Measurements from ENCODE around the gene NF1.
"Not testable (repeated sequence)": the region's sequence is repeated elsewhere in the genome, so short reads cannot be mapped to it uniquely, and the experiment has no call there.

NF1 gene

GRCh38 chr17:31156326-31156725 is 61.5 kb downstream of the NF1 start:
- H3K79me2 ChIP-seq (ENCODE audit: insufficient read depth, low read length), result no peaks in the 10 kb centered on the region
- TF ChIP-seq EZH2 (IDR thresholded peaks at IDR 0.05; ENCODE audit: borderline replicate concordance, low read length) (no peak), CTCF (IDR thresholded peaks at IDR 0.05; ENCODE audit: low read length) (no peak)
- no peak overlapping the region for H3K9ac ChIP-seq (ENCODE audit: low read length)
- H3K9me3 ChIP-seq (ENCODE audit: low read length), result no peaks in the 10 kb centered on the region
- H3F3A ChIP-seq (ENCODE audit: insufficient read depth, low read length), result no peaks in the 10 kb centered on the region
- H3K36me3 ChIP-seq (ENCODE audit: insufficient read depth, low read length), result peaks cover 9% of the 10 kb centered on the region; the same call in 1 of the 2 replicates
- H3K4me3 ChIP-seq (ENCODE audit: low read depth, low read length, poor library complexity, severe bottlenecking), result no peak overlapping the region
- no peak overlapping the region for H3K4me2 ChIP-seq (ENCODE audit: low read length)
- H2AFZ ChIP-seq (ENCODE audit: low read length), result no peak overlapping the region
- H3K4me1 ChIP-seq (ENCODE audit: insufficient read depth, low read length, severe bottlenecking), result peaks cover 4% of the 10 kb centered on the region
- no peaks in the 10 kb centered on the region for H3K27me3 ChIP-seq (ENCODE audit: insufficient read depth, low read length)
- H3K27ac ChIP-seq (ENCODE audit: low read depth, low read length, poor library complexity, severe bottlenecking), result no peak overlapping the region
- H3K9me2 ChIP-seq (ENCODE audit: low read depth, low read length), result no peaks in the 10 kb centered on the region
- H4K20me1 ChIP-seq (ENCODE audit: insufficient read depth, low read length), result no peaks in the 10 kb centered on the region

GRCh38 chr17:31156864-31157263 is 62.1 kb downstream of the NF1 start:
- H3K9me3 ChIP-seq (ENCODE audit: low read length); H3K27me3 ChIP-seq (ENCODE audit: insufficient read depth, low read length); H2AFZ ChIP-seq (ENCODE audit: low read length); H3K79me2 ChIP-seq (ENCODE audit: insufficient read depth, low read length); H3K9ac ChIP-seq (ENCODE audit: low read length); H3K36me3 ChIP-seq (ENCODE audit: insufficient read depth, low read length); H3K27ac ChIP-seq (ENCODE audit: low read depth, low read length, poor library complexity, severe bottlenecking); H3K4me3 ChIP-seq (ENCODE audit: low read depth, low read length, poor library complexity, severe bottlenecking); H3K4me1 ChIP-seq (ENCODE audit: insufficient read depth, low read length, severe bottlenecking); H3K9me2 ChIP-seq (ENCODE audit: low read depth, low read length); H3K4me2 ChIP-seq (ENCODE audit: low read length); H4K20me1 ChIP-seq (ENCODE audit: insufficient read depth, low read length); H3F3A ChIP-seq (ENCODE audit: insufficient read depth, low read length): not testable (repeated sequence)

GRCh38 chr17:31158746-31159377 is 64.1 kb downstream of the NF1 start:
- H3K9me3 ChIP-seq (ENCODE audit: low read length), result no peaks in the 10 kb centered on the region
- no peak for TF ChIP-seq EZH2 (IDR thresholded peaks at IDR 0.05; ENCODE audit: borderline replicate concordance, low read length)
- TF ChIP-seq CTCF (IDR thresholded peaks at IDR 0.05; ENCODE audit: low read length), result no peak
- no peak overlapping the region for H3K27ac ChIP-seq (ENCODE audit: low read depth, low read length, poor library complexity, severe bottlenecking)
- no peaks in the 10 kb centered on the region for H4K20me1 ChIP-seq (ENCODE audit: insufficient read depth, low read length)
- peaks cover 4% of the 10 kb centered on the region for H3K4me1 ChIP-seq (ENCODE audit: insufficient read depth, low read length, severe bottlenecking)
- H2AFZ ChIP-seq (ENCODE audit: low read length), result no peak overlapping the region
- H3K4me2 ChIP-seq (ENCODE audit: low read length), result no peak overlapping the region
- no peaks in the 10 kb centered on the region for H3F3A ChIP-seq (ENCODE audit: insufficient read depth, low read length)
- no peaks in the 10 kb centered on the region for H3K79me2 ChIP-seq (ENCODE audit: insufficient read depth, low read length)
- H3K4me3 ChIP-seq (ENCODE audit: low read depth, low read length, poor library complexity, severe bottlenecking), result no peak overlapping the region
- no peaks in the 10 kb centered on the region for H3K9me2 ChIP-seq (ENCODE audit: low read depth, low read length)
- H3K27me3 ChIP-seq (ENCODE audit: insufficient read depth, low read length), result no peaks in the 10 kb centered on the region
- peaks cover 9% of the 10 kb centered on the region; the same call in 1 of the 2 replicates for H3K36me3 ChIP-seq (ENCODE audit: insufficient read depth, low read length)
- no peak overlapping the region for H3K9ac ChIP-seq (ENCODE audit: low read length)
